Measurements from ENCODE around the gene DUOX2. TPM values are rescaled to one million over a fixed set of nuclear protein-coding genes. Genes with fewer than 3 reads are reported as not detected.

Gene DUOX2
- polyA plus RNA-seq, 1 experiment: not detected

GRCh38 chr15:45093013-45093412 lies 21.0 kb downstream of the DUOX2 start:
- DNase-seq (ENCODE audit: low read depth): no peak
- POLR2A ChIA-PET: no interaction called here
- TF ChIP-seq CTCF (IDR thresholded peaks at IDR 0.05; ENCODE audit: insufficient read depth, low read depth, low read length): no peak
- no peaks in the 10 kb centered on the region for H3K36me3 ChIP-seq (ENCODE audit: control insufficient read depth, insufficient read depth, low read length)
- H3K27me3 ChIP-seq (ENCODE audit: control insufficient read depth, insufficient read depth, low read length): peaks cover 7% of the 10 kb centered on the region
- H3K4me3 ChIP-seq (ENCODE audit: low read depth, low read length): no peak overlapping the region
- CTCF ChIA-PET: interaction anchor here (0.7 to 6.9 kb wide), 2 partner anchors 20 to 25 kb away, joined by 3 to 33 read pairs; no protein-coding TSS in a partner anchor

GRCh38 chr15:45091576-45091975 lies 22.4 kb downstream of the DUOX2 start:
- Histone ChIP-seq H3K36me3 (ENCODE audit: control insufficient read depth, insufficient read depth, low read length) (no peaks in the 10 kb centered on the region), H3K27me3 (ENCODE audit: control insufficient read depth, insufficient read depth, low read length) (peaks cover 5% of the 10 kb centered on the region), H3K4me3 (ENCODE audit: low read depth, low read length) (no peak overlapping the region)
- ChIA-PET CTCF (no interaction called here), POLR2A (no interaction called here)
- DNase-seq (ENCODE audit: low read depth): no peak
- no peak for TF ChIP-seq CTCF (IDR thresholded peaks at IDR 0.05; ENCODE audit: insufficient read depth, low read depth, low read length)

GRCh38 chr15:45091161-45091560 lies 22.8 kb downstream of the DUOX2 start:
- no peak for TF ChIP-seq CTCF (IDR thresholded peaks at IDR 0.05; ENCODE audit: insufficient read depth, low read depth, low read length)
- peaks cover 5% of the 10 kb centered on the region for H3K27me3 ChIP-seq (ENCODE audit: control insufficient read depth, insufficient read depth, low read length)
- CTCF ChIA-PET: no interaction called here

GRCh38 chr15:45089712-45090373 lies 24.1 kb downstream of the DUOX2 start:
- POLR2A ChIA-PET: no interaction called here
- CTCF ChIA-PET: no interaction called here

More at GRCh38 chr15:45091161-45091560, 22.8 kb downstream of the DUOX2 start:
- no peak for DNase-seq (ENCODE audit: low read depth)
- H3K36me3 ChIP-seq (ENCODE audit: control insufficient read depth, insufficient read depth, low read length): no peaks in the 10 kb centered on the region
- H3K4me3 ChIP-seq (ENCODE audit: low read depth, low read length): no peak overlapping the region
- POLR2A ChIA-PET: no interaction called here

More at GRCh38 chr15:45089712-45090373, 24.1 kb downstream of the DUOX2 start:
- no peak for DNase-seq (ENCODE audit: low read depth)
- H3K27me3 ChIP-seq (ENCODE audit: control insufficient read depth, insufficient read depth, low read length): peaks cover 5% of the 10 kb centered on the region
- H3K36me3 ChIP-seq (ENCODE audit: control insufficient read depth, insufficient read depth, low read length): no peaks in the 10 kb centered on the region
- H3K4me3 ChIP-seq (ENCODE audit: low read depth, low read length): no peak overlapping the region
- no peak for TF ChIP-seq CTCF (IDR thresholded peaks at IDR 0.05; ENCODE audit: insufficient read depth, low read depth, low read length)

Data from BJ (cell line).